NCI-H510A (cell line): Measurements from ENCODE around the gene MYORG.

Source experiments
- DNase-seq: peaks from one replicate; lab custom pipeline; 2025; lab: John Stamatoyannopoulos, UW

Gene MYORG

GRCh38 chr9:34384368-34385165 lies 7.9 kb upstream of the MYORG start:
- DNase-seq: no peak

GRCh38 chr9:34383904-34384303 lies 7.2 kb upstream of the MYORG start:
- no peak for DNase-seq

GRCh38 chr9:34382879-34383278 lies 6.2 kb upstream of the MYORG start:
- no peak for DNase-seq

GRCh38 chr9:34382054-34382453 lies 5.4 kb upstream of the MYORG start:
- DNase-seq: no peak

- peak; percentile 22 for DNase-seq
These were observed 4.6 kb upstream of the MYORG start for GRCh38 chr9:34381323-34381722.

- DNase-seq: peak; percentile 50
These were observed 4.0 kb upstream of the MYORG start for GRCh38 chr9:34380511-34381315.

- no peak for DNase-seq
These were observed 3.4 kb upstream of the MYORG start for GRCh38 chr9:34380034-34380510.

- DNase-seq: peak; percentile 47
These were observed 2.8 kb upstream of the MYORG start for GRCh38 chr9:34379334-34380033.

- no peak for DNase-seq
These were observed 1.8 kb upstream of the MYORG start for GRCh38 chr9:34378376-34379060.

GRCh38 chr9:34377404-34377746 lies 677 bp upstream of the MYORG start:
- no peak for DNase-seq

GRCh38 chr9:34375901-34376595 lies 650 bp downstream of the MYORG start:
- peak; percentile 4 for DNase-seq

GRCh38 chr9:34374905-34375552 lies 1.7 kb downstream of the MYORG start:
- no peak for DNase-seq

GRCh38 chr9:34374339-34374738 lies 2.4 kb downstream of the MYORG start:
- no peak for DNase-seq

- no peak for DNase-seq
These were observed 2.9 kb downstream of the MYORG start for GRCh38 chr9:34373749-34374148.

- DNase-seq: no peak
These were observed 4.2 kb downstream of the MYORG start for GRCh38 chr9:34372467-34373011.

GRCh38 chr9:34371886-34372466 lies 4.7 kb downstream of the MYORG start:
- no peak for DNase-seq

GRCh38 chr9:34370970-34371880 lies 5.5 kb downstream of the MYORG start:
- DNase-seq: no peak

- no peak for DNase-seq
These were observed 6.2 kb downstream of the MYORG start for GRCh38 chr9:34370335-34370969.

GRCh38 chr9:34369636-34370035 lies 7.1 kb downstream of the MYORG start:
- no peak for DNase-seq
